ES-I3 (cell line): ENCODE results near the gene LXN.

Experiments
- H3K36me3 ChIP-seq: 2 replicates; pipeline ENCODE4 v1.6.1; 2013; ENCODE audit warnings: mild to moderate bottlenecking, low read length, control low read depth, moderate library complexity; ENCODE audit not compliant: insufficient read depth
- H3K4me1 ChIP-seq: 2 replicates; pipeline ENCODE4 v1.6.1; 2013; ENCODE audit warnings: mild to moderate bottlenecking, control low read depth, low read length; ENCODE audit not compliant: insufficient read depth
- H3K9ac ChIP-seq: 2 replicates; pipeline ENCODE4 v1.6.1; 2013; ENCODE audit warnings: low read depth, mild to moderate bottlenecking, low read length, moderate library complexity
- H3K9me3 ChIP-seq: 2 replicates; pipeline ENCODE4 v1.6.1; 2013; ENCODE audit warnings: mild to moderate bottlenecking, low read length, moderate library complexity; ENCODE audit not compliant: control insufficient read depth, insufficient read depth

The LXN gene

GRCh38 chr3:158672215-158673176, at the start of gene LXN:
LXN (minus strand) TSS chr3:158672648; CDS start chr3:158672478, 170 bp downstream.
- Histone ChIP-seq H3K4me1 (no peaks in the 10 kb centered on the region), H3K9me3 (no peaks in the 10 kb centered on the region), H3K36me3 (no peaks in the 10 kb centered on the region), H3K9ac (peak within 1 kb of the TSS; percentile 55)

GRCh38 chr3:158722108-158722507, 49.7 kb upstream of the LXN start:
- H3K4me1 ChIP-seq = no peaks in the 10 kb centered on the region; the same call in 1 of the 2 replicates
- no peaks in the 10 kb centered on the region for H3K36me3 ChIP-seq
- no peaks in the 10 kb centered on the region for H3K9me3 ChIP-seq
- no peak overlapping the region for H3K9ac ChIP-seq

GRCh38 chr3:158718490-158719170, 46.2 kb upstream of the LXN start:
- no peak overlapping the region for H3K9ac ChIP-seq
- H3K4me1 ChIP-seq = peaks cover 3% of the 10 kb centered on the region; the same call in 1 of the 2 replicates
- H3K36me3 ChIP-seq = 0 out of 2 replicates have a peak, but pooled peaks cover 4% of the 10 kb centered on the region
- H3K9me3 ChIP-seq = no peaks in the 10 kb centered on the region

- Histone ChIP-seq H3K9me3 (no peaks in the 10 kb centered on the region), H3K36me3 (0 out of 2 replicates have a peak, but pooled peaks cover 4% of the 10 kb centered on the region), H3K4me1 (peaks cover 12% of the 10 kb centered on the region), H3K9ac (no peak overlapping the region)
Observed at GRCh38 chr3:158717576-158717975, 45.1 kb upstream of the LXN start.

GRCh38 chr3:158713094-158713499, 40.6 kb upstream of the LXN start:
- no peak overlapping the region for H3K9ac ChIP-seq
- H3K36me3 ChIP-seq = peaks cover 7% of the 10 kb centered on the region; the same call in 1 of the 2 replicates
- H3K4me1 ChIP-seq = peaks cover 20% of the 10 kb centered on the region
- H3K9me3 ChIP-seq = no peaks in the 10 kb centered on the region

GRCh38 chr3:158712443-158712842, 40.0 kb upstream of the LXN start:
- Histone ChIP-seq H3K9me3 (no peaks in the 10 kb centered on the region), H3K9ac (no peak overlapping the region), H3K4me1 (peaks cover 20% of the 10 kb centered on the region), H3K36me3 (peaks cover 7% of the 10 kb centered on the region; the same call in 1 of the 2 replicates)

GRCh38 chr3:158711886-158712285, 39.4 kb upstream of the LXN start:
- Histone ChIP-seq H3K9me3 (no peaks in the 10 kb centered on the region), H3K4me1 (peaks cover 20% of the 10 kb centered on the region), H3K36me3 (peaks cover 7% of the 10 kb centered on the region; the same call in 1 of the 2 replicates), H3K9ac (no peak overlapping the region)

GRCh38 chr3:158710601-158711000, 38.2 kb upstream of the LXN start:
- Histone ChIP-seq H3K9me3 (no peaks in the 10 kb centered on the region), H3K4me1 (peaks cover 20% of the 10 kb centered on the region), H3K36me3 (peaks cover 7% of the 10 kb centered on the region; the same call in 1 of the 2 replicates), H3K9ac (no peak overlapping the region)

GRCh38 chr3:158709666-158710083, 37.2 kb upstream of the LXN start:
- Histone ChIP-seq H3K36me3 (peaks cover 7% of the 10 kb centered on the region), H3K4me1 (peaks cover 20% of the 10 kb centered on the region), H3K9ac (no peak overlapping the region), H3K9me3 (no peaks in the 10 kb centered on the region)

GRCh38 chr3:158703566-158703965, 31.1 kb upstream of the LXN start:
- no peaks in the 10 kb centered on the region for H3K4me1 ChIP-seq
- H3K9ac ChIP-seq = no peak overlapping the region
- no peaks in the 10 kb centered on the region; the same call in none of the 2 replicates for H3K36me3 ChIP-seq
- no peaks in the 10 kb centered on the region for H3K9me3 ChIP-seq

GRCh38 chr3:158702815-158703481, 30.5 kb upstream of the LXN start:
- Histone ChIP-seq H3K9me3 (no peaks in the 10 kb centered on the region), H3K9ac (no peak overlapping the region), H3K4me1 (no peaks in the 10 kb centered on the region), H3K36me3 (no peaks in the 10 kb centered on the region; the same call in 1 of the 2 replicates)

GRCh38 chr3:158701420-158702065, 29.1 kb upstream of the LXN start:
- no peaks in the 10 kb centered on the region; the same call in 1 of the 2 replicates for H3K36me3 ChIP-seq
- H3K9ac ChIP-seq = no peak overlapping the region
- H3K4me1 ChIP-seq = no peaks in the 10 kb centered on the region
- H3K9me3 ChIP-seq = no peaks in the 10 kb centered on the region

GRCh38 chr3:158700559-158700958, 28.1 kb upstream of the LXN start:
- no peaks in the 10 kb centered on the region for H3K9me3 ChIP-seq
- no peaks in the 10 kb centered on the region for H3K4me1 ChIP-seq
- H3K9ac ChIP-seq = no peak overlapping the region
- H3K36me3 ChIP-seq = no peaks in the 10 kb centered on the region; the same call in 1 of the 2 replicates

- Histone ChIP-seq H3K4me1 (no peaks in the 10 kb centered on the region), H3K36me3 (no peaks in the 10 kb centered on the region), H3K9me3 (no peaks in the 10 kb centered on the region), H3K9ac (no peak overlapping the region)
Observed at GRCh38 chr3:158696618-158697017, 24.2 kb upstream of the LXN start.
